Amniotic stem cell (primary cell): ENCODE data around the gene DESI2.

Source experiments
- DNase-seq: peaks from one replicate; lab custom pipeline; 2025; lab: John Stamatoyannopoulos, UW

Gene DESI2

GRCh38 chr1:244755673-244756072 lies 102.7 kb downstream of the DESI2 start:
- no peak for DNase-seq

- DNase-seq = no peak
Measured at GRCh38 chr1:244757091-244757939, 104.4 kb downstream of the DESI2 start.
